Measurements from ENCODE around the gene SAP25.
"Not testable (repeated sequence)": the region's sequence is repeated elsewhere in the genome, so short reads cannot be mapped to it uniquely, and the experiment has no call there.

Gene SAP25

GRCh38 chr7:100539436-100540006 lies 34.2 kb downstream of the SAP25 start:
- in situ Hi-C loops (cut with MboI; ENCODE audit: low sequenced_read_pairs): no loop called here

DNA sequence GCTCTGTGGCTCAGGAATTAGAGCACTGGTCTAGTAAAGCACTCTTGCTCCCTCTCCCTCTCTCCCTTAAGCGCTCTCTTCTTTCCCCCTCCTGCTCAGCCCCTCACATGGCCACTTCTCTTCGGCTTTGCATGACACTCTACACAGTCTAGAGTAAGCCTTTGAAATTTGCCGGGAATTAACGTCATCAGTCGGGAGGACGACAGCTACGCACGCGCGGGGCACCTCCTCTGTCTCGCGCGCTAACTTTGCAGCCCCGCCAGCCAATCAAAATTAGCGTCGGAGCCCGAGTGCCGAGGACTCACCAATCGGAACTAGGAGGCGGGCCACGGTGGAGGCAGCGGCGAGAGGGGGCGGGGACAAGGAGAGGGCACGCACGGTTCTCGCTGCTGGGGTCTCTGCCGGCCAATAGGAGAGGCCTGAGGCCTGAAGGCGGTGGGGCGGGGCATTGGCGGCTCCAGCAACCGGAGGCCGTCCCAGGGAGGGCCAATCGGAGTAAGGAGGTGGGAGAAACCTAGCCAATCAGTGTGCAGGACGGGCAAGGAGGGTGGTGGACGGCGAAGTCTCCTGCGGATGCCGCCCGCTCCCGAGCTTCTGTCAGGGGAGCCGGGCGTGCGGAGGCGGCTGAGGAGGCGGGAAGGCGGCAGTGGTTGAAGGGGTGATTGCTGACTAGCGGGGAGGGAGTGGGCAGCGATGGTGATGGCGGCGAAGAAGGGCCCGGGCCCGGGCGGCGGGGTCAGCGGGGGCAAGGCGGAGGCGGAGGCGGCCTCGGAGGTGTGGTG lies 34.9 kb downstream of the SAP25 start, which contains the start of gene AGFG2:
Gene AGFG2, plus strand, starts transcription at position 550 of the 782 bp plus-strand sequence. Its CDS starts 144 bp downstream, at position 694.
- in situ Hi-C loops (cut with MboI; ENCODE audit: low sequenced_read_pairs): no loop called here

DNA sequence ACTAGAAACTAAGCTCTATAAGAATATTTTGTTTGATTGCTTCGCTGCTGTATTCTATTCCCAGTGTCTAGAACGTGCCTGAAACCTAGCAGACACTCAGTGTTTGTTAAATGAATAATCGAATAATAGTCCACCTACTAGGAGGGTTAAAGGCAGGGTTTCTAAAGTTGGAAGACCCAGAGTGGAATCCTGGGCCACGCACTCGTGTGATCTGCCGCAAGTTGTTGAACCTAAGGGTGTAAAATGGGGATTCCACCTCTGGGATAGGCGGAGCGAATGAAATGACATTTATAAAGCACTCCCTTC lies 35.4 kb downstream of the SAP25 start:
- in situ Hi-C loops (cut with MboI; ENCODE audit: low sequenced_read_pairs): no loop called here

GRCh38 chr7:100536695-100537094 lies 37.0 kb downstream of the SAP25 start:
- in situ Hi-C loops (cut with MboI; ENCODE audit: low sequenced_read_pairs): not testable (repeated sequence)

GRCh38 chr7:100535982-100536381 lies 37.7 kb downstream of the SAP25 start:
- in situ Hi-C loops (cut with MboI; ENCODE audit: low sequenced_read_pairs): not testable (repeated sequence)

- in situ Hi-C loops (cut with MboI; ENCODE audit: low sequenced_read_pairs): no loop called here
Observed at GRCh38 chr7:100532165-100533022, 41.3 kb downstream of the SAP25 start.

- in situ Hi-C loops (cut with MboI; ENCODE audit: low sequenced_read_pairs): not testable (repeated sequence)
Observed at GRCh38 chr7:100528108-100528866, 45.4 kb downstream of the SAP25 start.

GRCh38 chr7:100523192-100523591 lies 50.5 kb downstream of the SAP25 start:
- in situ Hi-C loops (cut with MboI; ENCODE audit: low sequenced_read_pairs): not testable (repeated sequence)

Measured in HL-60/S4 treated with phorbol 12-myristate 13-acetate at 8.2 ng/mL for 4 days and 3 days (cell line).